ENCODE data around the gene GRAMD1B.
A peak's percentile ranks its signal among the peaks of the same experiment; 100 is the strongest.

Gene GRAMD1B

DNA sequence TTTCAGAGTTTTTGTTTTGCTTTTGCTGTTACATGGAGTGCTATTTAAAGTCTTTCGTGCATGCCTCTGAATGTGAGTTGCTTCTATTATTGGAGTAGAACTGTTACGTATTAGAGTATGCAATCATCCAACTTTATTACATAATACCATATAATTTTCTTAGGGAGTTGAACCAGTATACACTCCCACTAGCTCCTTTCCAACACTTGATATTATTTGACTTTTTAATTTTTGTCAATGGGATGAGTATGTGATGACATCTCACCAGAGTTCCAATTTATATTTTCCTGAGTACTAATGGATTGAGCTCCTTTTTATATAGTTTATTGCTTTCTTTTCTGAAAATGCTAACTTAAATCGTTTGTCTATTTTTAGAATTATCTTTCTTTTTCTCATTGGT, 90.9 kb downstream of the GRAMD1B start:
- TF ChIP-seq, protein P1, sequence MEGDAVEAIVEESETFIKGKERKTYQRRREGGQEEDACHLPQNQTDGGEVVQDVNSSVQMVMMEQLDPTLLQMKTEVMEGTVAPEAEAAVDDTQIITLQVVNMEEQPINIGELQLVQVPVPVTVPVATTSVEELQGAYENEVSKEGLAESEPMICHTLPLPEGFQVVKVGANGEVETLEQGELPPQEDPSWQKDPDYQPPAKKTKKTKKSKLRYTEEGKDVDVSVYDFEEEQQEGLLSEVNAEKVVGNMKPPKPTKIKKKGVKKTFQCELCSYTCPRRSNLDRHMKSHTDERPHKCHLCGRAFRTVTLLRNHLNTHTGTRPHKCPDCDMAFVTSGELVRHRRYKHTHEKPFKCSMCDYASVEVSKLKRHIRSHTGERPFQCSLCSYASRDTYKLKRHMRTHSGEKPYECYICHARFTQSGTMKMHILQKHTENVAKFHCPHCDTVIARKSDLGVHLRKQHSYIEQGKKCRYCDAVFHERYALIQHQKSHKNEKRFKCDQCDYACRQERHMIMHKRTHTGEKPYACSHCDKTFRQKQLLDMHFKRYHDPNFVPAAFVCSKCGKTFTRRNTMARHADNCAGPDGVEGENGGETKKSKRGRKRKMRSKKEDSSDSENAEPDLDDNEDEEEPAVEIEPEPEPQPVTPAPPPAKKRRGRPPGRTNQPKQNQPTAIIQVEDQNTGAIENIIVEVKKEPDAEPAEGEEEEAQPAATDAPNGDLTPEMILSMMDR (IDR thresholded peaks at IDR 0.05; ENCODE audit: insufficient read depth, missing control alignments) = no peak
- FAIRE-seq (no peak), DNase-seq (ENCODE audit: insufficient read length, low spot score) (no peak)

DNA sequence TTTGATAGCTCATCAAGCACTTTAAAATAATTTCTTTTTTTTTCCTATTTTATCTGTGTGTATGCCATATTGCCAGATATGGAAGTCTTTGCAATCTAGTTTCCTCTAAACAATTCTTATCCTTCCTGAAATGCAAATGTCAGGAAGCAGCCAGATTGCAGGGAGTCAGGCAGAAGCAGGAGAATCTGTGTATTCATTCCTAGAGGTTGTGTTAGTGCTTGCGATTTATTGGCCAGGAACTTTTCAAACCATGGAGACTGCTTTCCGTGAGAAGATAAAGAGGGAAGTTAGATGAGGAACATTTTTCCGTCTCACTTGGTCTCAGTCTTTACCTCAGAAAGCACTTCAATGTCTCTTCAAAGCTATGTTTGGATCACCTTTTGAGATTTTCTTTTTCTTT, 91.9 kb downstream of the GRAMD1B start:
- DNase-seq (ENCODE audit: insufficient read length, low spot score) (no peak), FAIRE-seq (no peak)
- TF ChIP-seq, protein P1 (IDR thresholded peaks at IDR 0.05; ENCODE audit: insufficient read depth, missing control alignments) = no peak

DNA sequence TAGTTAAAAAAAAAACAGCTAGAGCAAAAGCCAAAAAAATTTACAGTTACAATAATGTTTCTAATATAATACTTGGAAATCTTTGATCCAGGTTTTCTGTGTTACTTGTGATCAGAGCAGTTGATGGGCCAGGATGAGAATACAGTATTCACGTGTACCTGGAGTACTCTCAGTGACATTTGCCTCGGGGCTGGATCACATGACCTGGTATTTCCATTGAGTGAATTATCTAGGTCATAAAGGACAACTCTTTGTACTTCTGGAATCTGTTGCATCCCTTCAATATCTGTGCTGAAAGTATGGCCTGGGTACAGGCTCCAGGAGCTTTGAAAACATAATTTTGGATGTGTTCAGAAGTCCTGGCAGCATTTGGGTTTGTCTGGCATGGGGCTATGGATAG, 93.5 kb downstream of the GRAMD1B start:
- TF ChIP-seq, protein P1 (IDR thresholded peaks at IDR 0.05; ENCODE audit: insufficient read depth, missing control alignments) = no peak
- peak; percentile 41 for FAIRE-seq
- no peak for DNase-seq (ENCODE audit: insufficient read length, low spot score)

DNA sequence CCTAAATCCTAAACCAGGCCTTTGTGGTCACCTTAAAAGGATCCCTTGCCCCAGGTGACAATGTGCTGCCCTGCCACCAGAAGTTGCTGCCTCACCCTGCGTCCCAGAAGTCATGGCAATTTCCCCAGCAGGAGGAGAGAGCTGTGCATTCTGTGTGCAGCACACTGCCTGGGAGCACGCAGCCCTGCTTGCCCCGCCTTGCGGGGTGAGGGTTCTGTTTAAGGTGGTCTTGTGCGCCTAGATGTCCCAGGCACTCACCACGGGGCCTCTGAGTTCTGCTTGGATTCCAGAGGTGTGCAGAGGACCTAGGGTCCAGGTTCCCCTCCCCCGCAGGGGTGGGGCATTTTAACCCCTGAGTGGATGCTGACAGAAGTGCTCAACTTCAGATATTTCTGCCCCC, 95.0 kb downstream of the GRAMD1B start:
- FAIRE-seq (no peak), DNase-seq (ENCODE audit: insufficient read length, low spot score) (no peak)
- TF ChIP-seq, protein P1 (IDR thresholded peaks at IDR 0.05; ENCODE audit: insufficient read depth, missing control alignments) = no peak

DNA sequence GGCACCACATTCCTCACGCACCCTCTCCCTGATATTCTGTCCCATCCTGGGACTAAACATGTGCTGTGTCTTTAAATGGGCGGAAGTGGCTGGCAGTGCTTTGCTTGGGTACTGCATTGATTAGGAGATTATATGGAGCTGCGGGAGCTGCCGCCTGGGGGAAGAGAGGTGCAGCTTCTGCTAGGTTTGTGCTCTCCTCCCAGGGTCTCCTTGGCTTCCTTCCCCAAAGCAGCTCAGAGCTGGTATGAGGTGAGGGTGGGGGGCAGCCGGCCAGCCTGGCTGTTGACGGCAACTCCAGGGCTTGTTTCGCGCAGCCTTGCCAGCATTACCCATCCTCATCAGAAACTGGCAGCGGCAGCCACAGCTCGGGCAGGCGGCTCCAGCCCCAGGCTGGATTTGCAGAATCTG, 95.4 kb downstream of the GRAMD1B start:
- DNase-seq (ENCODE audit: insufficient read length, low spot score) (peak; percentile 79), FAIRE-seq (no peak)
- TF ChIP-seq, protein P1 (IDR thresholded peaks at IDR 0.05; ENCODE audit: insufficient read depth, missing control alignments) = no peak

DNA sequence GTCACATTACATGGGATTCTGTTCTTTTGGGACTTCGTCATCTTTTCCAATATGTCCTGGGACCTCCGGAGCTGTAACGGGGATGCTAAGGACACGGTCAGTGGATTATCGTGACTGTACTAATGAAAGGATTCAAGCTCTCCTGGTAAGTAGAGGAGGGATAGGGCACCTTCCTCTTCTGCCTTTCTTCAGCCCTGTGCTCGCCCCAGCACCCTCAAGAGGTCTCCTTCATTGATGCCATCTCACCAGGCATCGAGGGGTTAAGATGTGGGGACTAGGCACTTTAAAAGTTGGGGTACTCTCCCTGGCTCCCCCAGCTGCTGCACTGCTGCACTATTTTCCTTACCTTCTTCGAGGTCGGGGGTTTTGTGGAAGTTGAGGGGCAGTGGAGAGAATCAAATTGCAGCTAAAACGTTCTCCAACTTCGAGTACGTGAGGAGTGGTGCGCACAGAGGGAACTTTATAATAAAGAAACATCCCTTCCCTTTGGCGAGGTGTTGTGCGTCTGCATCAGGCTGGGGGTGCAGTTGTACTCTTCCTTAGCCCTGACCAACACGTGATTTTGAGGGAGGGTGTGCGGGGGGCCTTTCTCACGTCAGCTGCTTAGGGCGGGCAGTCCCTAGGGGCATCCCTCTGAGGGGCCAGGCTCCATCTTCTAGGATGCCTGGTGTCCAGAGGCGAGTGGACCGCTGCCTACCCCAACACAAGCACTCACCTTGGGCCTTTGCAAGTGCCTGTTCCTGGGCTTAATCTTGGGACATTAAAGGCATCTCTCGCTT, 96.1 kb downstream of the GRAMD1B start:
- FAIRE-seq = no peak
- no peak for DNase-seq (ENCODE audit: insufficient read length, low spot score)
- TF ChIP-seq, protein P1 (IDR thresholded peaks at IDR 0.05; ENCODE audit: insufficient read depth, missing control alignments) = no peak

DNA sequence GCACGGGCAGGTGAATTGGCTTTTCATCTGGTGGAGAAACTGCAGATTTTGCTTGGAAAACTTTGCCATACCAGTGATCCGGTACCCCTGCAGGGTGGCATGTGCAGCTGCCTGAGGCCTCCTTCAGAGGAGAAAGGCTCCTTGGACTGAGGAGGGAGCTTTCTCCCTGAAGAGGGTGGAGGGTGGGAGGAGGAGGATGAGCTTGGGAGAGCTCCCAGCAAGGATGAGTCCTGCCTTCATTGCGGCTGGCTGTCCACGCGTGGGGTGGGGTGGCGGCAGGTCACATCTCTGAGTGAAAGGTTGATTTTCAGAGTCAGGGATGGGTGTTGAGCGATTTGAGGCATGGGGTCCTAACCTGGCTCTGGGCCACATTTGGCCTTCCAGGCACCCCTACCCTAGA, 96.8 kb downstream of the GRAMD1B start:
- DNase-seq (ENCODE audit: insufficient read length, low spot score) (no peak), FAIRE-seq (no peak)
- TF ChIP-seq, protein P1 (IDR thresholded peaks at IDR 0.05; ENCODE audit: insufficient read depth, missing control alignments) = no peak

Measured in D721Med (cell line).